HepG2 (cell line): ENCODE results near the gene MUSK. TPM values are rescaled to one million over a fixed set of nuclear protein-coding genes. Genes with fewer than 3 reads are reported as not detected.

Source experiments
- ATAC-seq: fragments of 200-7000 bp; cut with Tn5 transposase; 3 replicates; pipeline ENCODE4 v1.9.1; 2020; ENCODE audit warnings: mild to moderate bottlenecking, moderate library complexity
- BruUV-seq: library from RNA; stranded (reverse); fragments of 400-500 nt; replicated peaks from 2 replicates; lab custom pipeline; 2021; lab: Mats Ljungman, UMichigan
- CTCF ChIA-PET: fragments of 300-600 bp; formaldehyde crosslinking; extraction: SDS; loops from one replicate; lab custom pipeline; 2021; ENCODE audit warnings: low total read pairs, inconsistent platforms, low intra/inter-chr PET ratio; lab: Yijun Ruan, JAX
- POLR2A ChIA-PET: fragments of 350-600 bp; sonication (Branson Sonifier 250); formaldehyde crosslinking; loops from one replicate; lab custom pipeline; 2020; ENCODE audit warnings: antibody characterized with exemption, inconsistent platforms; lab: Yijun Ruan, JAX
- DNase-seq: peaks from one replicate; pipeline ENCODE4 v3.0.0-alpha.2; 2015; ENCODE audit warnings: low spot score
- FAIRE-seq: peaks from 3 replicates; lab custom pipeline; 2011; peaks lifted over from hg19 to GRCh38; lab: Jason Lieb, UNC
- H2AFZ ChIP-seq: one replicate; pipeline ENCODE4 v1.6.1; 2011; ENCODE audit warnings: low read length, inconsistent platforms
- H3K27ac ChIP-seq: fragments of 300-600 bp; 3 replicates; pipeline ENCODE4 v1.8.0; 2011; ENCODE audit warnings: mixed run types, mild to moderate bottlenecking, mixed read lengths, low read length, inconsistent platforms; ENCODE audit not compliant: insufficient read depth; ENCODE audit errors: extremely low read length
- H3K27me3 ChIP-seq, 2 experiments: fragments of 200-600 bp in 1 of 2; 2 replicates in 1 of 2; 3 replicates in 1 of 2; pipeline versions ENCODE4 v1.6.0 to v1.8.0; 2011; ENCODE audit warnings: low read length in 2 of 2, mild to moderate bottlenecking in 2 of 2, moderate library complexity in 2 of 2, inconsistent platforms in 1 of 2; ENCODE audit not compliant: insufficient read depth in 2 of 2, control insufficient read depth in 1 of 2
- H3K36me3 ChIP-seq, 2 experiments: fragments of 200-600 bp in 1 of 2; replicated peaks in 1 of 2; 2 replicates in 1 of 2; 3 replicates in 1 of 2; pipeline versions ENCODE4 v1.5.1 to v1.8.0; 2011; ENCODE audit warnings: low read length in 2 of 2, inconsistent platforms in 1 of 2; ENCODE audit not compliant: insufficient read depth in 2 of 2, control insufficient read depth in 1 of 2
- H3K4me1 ChIP-seq: 2 replicates; pipeline ENCODE4 v1.5.1; 2012; ENCODE audit warnings: low read length, inconsistent platforms; ENCODE audit not compliant: insufficient read depth
- H3K4me2 ChIP-seq: 2 replicates; pipeline ENCODE4 v1.6.0; 2011; ENCODE audit warnings: low read depth, low read length, inconsistent platforms
- H3K4me3 ChIP-seq, 3 experiments: fragments of 200-600 bp in 1 of 3; sonication (generic), shearing (Covaris generic) in 1 of 3; replicated peaks in 1 of 3; 2 replicates each; pipeline ENCODE4 v1.5.1; 2011 to 2016; ENCODE audit warnings: low read length in 3 of 3, inconsistent platforms in 2 of 3, low read depth in 2 of 3, mild to moderate bottlenecking in 2 of 3, control low read depth in 1 of 3, mixed read lengths in 1 of 3; ENCODE audit not compliant: insufficient read depth in 1 of 3
- H3K79me2 ChIP-seq: one replicate; pipeline ENCODE4 v1.6.1; 2011; ENCODE audit warnings: low read length, inconsistent platforms; ENCODE audit not compliant: insufficient read depth
- H3K9ac ChIP-seq: 2 replicates; pipeline ENCODE4 v1.6.0; 2011; ENCODE audit warnings: mild to moderate bottlenecking, low read depth, low read length, inconsistent platforms; ENCODE audit not compliant: insufficient read depth
- H3K9me3 ChIP-seq: 2 replicates; pipeline ENCODE4 v1.5.1; 2012; ENCODE audit warnings: mild to moderate bottlenecking, low read length
- H4K20me1 ChIP-seq: 2 replicates; pipeline ENCODE4 v1.6.0; 2011; ENCODE audit warnings: inconsistent platforms, mild to moderate bottlenecking, low read length, moderate library complexity; ENCODE audit not compliant: insufficient read depth
- ARHGAP35 ChIP-seq: sonication (generic); formaldehyde crosslinking; IDR thresholded peaks from 2 replicates; pipeline ENCODE4 v1.9.0; 2022; ENCODE audit warnings: mild to moderate bottlenecking, inconsistent platforms, moderate library complexity, missing genetic modification reagents, borderline replicate concordance
- GZF1 ChIP-seq: sonication (generic); formaldehyde crosslinking; IDR thresholded peaks from 2 replicates; pipeline ENCODE4 v1.5.1; 2020; ENCODE audit warnings: mild to moderate bottlenecking, missing genetic modification reagents
- HINFP ChIP-seq: sonication (generic); formaldehyde crosslinking; IDR thresholded peaks from 2 replicates; pipeline ENCODE4 v1.4.0; 2020; ENCODE audit warnings: low read depth, mild to moderate bottlenecking, missing genetic modification reagents
- HMG20A ChIP-seq: IDR thresholded peaks from 2 replicates; pipeline ENCODE4 v1.6.1; 2016; ENCODE audit warnings: borderline replicate concordance
- IRF9 ChIP-seq: sonication (generic); formaldehyde crosslinking; IDR thresholded peaks from 2 replicates; pipeline ENCODE4 v1.8.0; 2022; ENCODE audit warnings: missing genetic modification reagents, mild to moderate bottlenecking, borderline replicate concordance
- NFRKB ChIP-seq: fragments of 450-650 bp; IDR thresholded peaks from 2 replicates; pipeline ENCODE4 v1.6.1; 2017
- PHF5A ChIP-seq: IDR thresholded peaks from one replicate; pipeline ENCODE4 v1.6.1; 2018; ENCODE audit warnings: low read depth, missing genetic modification reagents; ENCODE audit not compliant: unreplicated experiment
- SNAPC5 ChIP-seq: sonication (generic); formaldehyde crosslinking; IDR thresholded peaks from 2 replicates; pipeline ENCODE4 v1.8.1; 2023; ENCODE audit warnings: mild to moderate bottlenecking, missing genetic modification reagents, borderline replicate concordance
- THAP7 ChIP-seq: sonication (generic); formaldehyde crosslinking; IDR thresholded peaks from 2 replicates; pipeline ENCODE4 v1.8.1; 2023; ENCODE audit warnings: mild to moderate bottlenecking, missing genetic modification reagents
- ZNF232 ChIP-seq: sonication (generic); formaldehyde crosslinking; IDR thresholded peaks from 2 replicates; pipeline ENCODE4 v1.4.0; 2020; ENCODE audit warnings: missing genetic modification reagents, borderline replicate concordance
- ZNF362 ChIP-seq: sonication (generic); formaldehyde crosslinking; IDR thresholded peaks from 2 replicates; pipeline ENCODE4 v1.4.0; 2020; ENCODE audit warnings: missing genetic modification reagents, mild to moderate bottlenecking, borderline replicate concordance
- ZNF431 ChIP-seq: sonication (generic); formaldehyde crosslinking; IDR thresholded peaks from 2 replicates; pipeline ENCODE4 v1.9.0; 2022; ENCODE audit warnings: missing genetic modification reagents, low read depth, mild to moderate bottlenecking, borderline replicate concordance
- ZNF512 ChIP-seq: sonication (generic); formaldehyde crosslinking; IDR thresholded peaks from 2 replicates; pipeline ENCODE4 v1.4.0; 2020; ENCODE audit warnings: mild to moderate bottlenecking, missing genetic modification reagents
- ZNF530 ChIP-seq: sonication (generic); formaldehyde crosslinking; IDR thresholded peaks from 2 replicates; pipeline ENCODE4 v1.5.0; 2020; ENCODE audit warnings: low read depth, mild to moderate bottlenecking, missing genetic modification reagents
- WGBS: methylation state at CpG from one replicate; pipeline ENCODE4 v1.1.6; 2017; ENCODE audit warnings: low lambda C conversion rate; 5-methylcytosine and 5-hydroxymethylcytosine counted together
- in situ Hi-C: cut with HindIII; loops from 2 replicates; pipeline ENCODE4 v1.10.0; 2017; ENCODE audit warnings: low pct_unique_long_range_greater_than_20kb; ENCODE audit not compliant: extremely low pct_ligation_motif_present
- intact Hi-C: fragments of 100-400 bp; cut with micrococcal nuclease; formaldehyde crosslinking; loops from one replicate; pipeline ENCODE4 v1.10.0; 2022; ENCODE audit not compliant: unreplicated experiment
- polyA plus RNA-seq, 8 experiments: library from polyadenylated mRNA; depleted of rRNA in 3 of 8; stranded (reverse) in 7 of 8; unstranded in 1 of 8; fragments of >200 nt; fragmentation: Illumina TruSeq in 4 of 8; extraction: Trizol in 4 of 8; gene quantifications; 2 replicates each; pipeline versions ENCODE4 v1.2.1 to v1.2.3, GENCODE V29; 2011 to 2016; ENCODE audit warnings: low read depth in 4 of 8, missing spikeins in 1 of 8, mixed read lengths in 1 of 8; ENCODE audit not compliant: insufficient read depth in 1 of 8
- total RNA-seq, 5 experiments: library from RNA; depleted of rRNA; stranded (reverse); fragments of >200 nt; fragmentation: Illumina TruSeq; extraction: Trizol; gene quantifications; 2 replicates each; pipeline ENCODE4 v1.2.3, GENCODE V29; 2016; ENCODE audit warnings: low read depth in 1 of 5

Gene MUSK
- total and polyA plus RNA-seq, 2 of the 13 experiments (the other 11 are each of a cell fraction or from before 2014, with no cell fraction given) = not detected

- Histone ChIP-seq H2AFZ (no peak overlapping the region), H4K20me1 (no peaks in the 10 kb centered on the region), H3K36me3 (no peaks in the 10 kb centered on the region), H3K27ac (no peak overlapping the region), H3K9me3 (no peaks in the 10 kb centered on the region), H3K4me1 (no peaks in the 10 kb centered on the region), H3K27me3 (no peaks in the 10 kb centered on the region), H3K9ac (no peak overlapping the region), H3K4me3 (no peak overlapping the region), H3K4me2 (no peak overlapping the region), H3K79me2 (no peaks in the 10 kb centered on the region)
- intact Hi-C loops (no loop called here), in situ Hi-C loops (loop anchor here (25.0 kb wide), 1 partner anchor 100 kb away; no protein-coding TSS in a partner anchor)
- 44% methylated on average over 2 of the region's 2 CpGs for WGBS
- BruUV-seq = no TSS peak
- POLR2A ChIA-PET = no interaction called here
- no peak for DNase-seq
- CTCF ChIA-PET = no interaction called here
- no peak for TF ChIP-seq ZNF232 (CRISPR knock-in tag)
- no peak for TF ChIP-seq ZNF512 (CRISPR knock-in tag)
- TF ChIP-seq THAP7 (CRISPR knock-in tag) = no peak
- no peak for TF ChIP-seq SNAPC5 (CRISPR knock-in tag)
- no peak for TF ChIP-seq ZNF530 (CRISPR knock-in tag)
- TF ChIP-seq PHF5A (CRISPR knock-in tag) = no peak
- TF ChIP-seq GZF1 (CRISPR knock-in tag) = no peak
- TF ChIP-seq HINFP (CRISPR knock-in tag) = no peak
- no peak for TF ChIP-seq ARHGAP35 (CRISPR knock-in tag)
- TF ChIP-seq NFRKB = no peak
- no peak for TF ChIP-seq ZNF431 (CRISPR knock-in tag)
- TF ChIP-seq ZNF362 (CRISPR knock-in tag) = no peak
- TF ChIP-seq IRF9 = no peak
- TF ChIP-seq HMG20A (CRISPR knock-in tag) = no peak
- no peak for FAIRE-seq
- ATAC-seq = no peak
These were observed 94.2 kb downstream of the MUSK start for GRCh38 chr9:110762783-110763182.
